GM23338 (cell line): ENCODE data around the gene RDH5. TPM values are rescaled to one million over a fixed set of nuclear protein-coding genes. Genes with fewer than 3 reads are reported as not detected.

Experiments
- ATAC-seq: fragments of 200-7000 bp; cut with Tn5 transposase; 3 replicates; pipeline ENCODE4 v1.9.1; 2020
- DNase-seq: peaks from one replicate; pipeline ENCODE4 v3.0.0-alpha.2; 2015; ENCODE audit warnings: low spot score
- H2AFZ ChIP-seq: fragments of 200-600 bp; sonication (generic); 2 replicates; pipeline ENCODE4 v1.8.0; 2016; ENCODE audit warnings: antibody characterized with exemption, mild to moderate bottlenecking, moderate library complexity
- H3F3A ChIP-seq: fragments of 200-600 bp; sonication (generic); replicated peaks from 2 replicates; pipeline ENCODE4 v1.8.0; 2017; ENCODE audit warnings: antibody characterized with exemption, mixed run types, low read depth
- H3K27ac ChIP-seq: fragments of 200-600 bp; sonication (generic); 2 replicates; pipeline ENCODE4 v1.6.1; 2016; ENCODE audit warnings: low read depth
- H3K27me3 ChIP-seq: fragments of 200-600 bp; sonication (generic); 2 replicates; pipeline ENCODE4 v1.8.0; 2016; ENCODE audit warnings: mild to moderate bottlenecking, mixed run types, moderate library complexity; ENCODE audit not compliant: insufficient read depth
- H3K36me3 ChIP-seq: fragments of 200-600 bp; sonication (generic); 2 replicates; pipeline ENCODE4 v1.8.0; 2016; ENCODE audit warnings: mild to moderate bottlenecking; ENCODE audit not compliant: insufficient read depth
- H3K4me1 ChIP-seq: fragments of 200-600 bp; sonication (generic); 2 replicates; pipeline ENCODE4 v1.8.0; 2016; ENCODE audit warnings: mild to moderate bottlenecking, moderate library complexity; ENCODE audit not compliant: insufficient read depth
- H3K4me2 ChIP-seq: fragments of 200-600 bp; sonication (generic); 2 replicates; pipeline ENCODE4 v1.7.1; 2017; ENCODE audit warnings: mixed run types
- H3K4me3 ChIP-seq: fragments of 200-600 bp; sonication (generic); 2 replicates; pipeline ENCODE4 v1.6.1; 2016; ENCODE audit warnings: mixed run types
- H3K79me2 ChIP-seq: fragments of 200-600 bp; sonication (generic); replicated peaks from 2 replicates; pipeline ENCODE4 v1.8.0; 2017; ENCODE audit warnings: mild to moderate bottlenecking; ENCODE audit not compliant: insufficient read depth
- H3K9me2 ChIP-seq: fragments of 200-600 bp; sonication (generic); 2 replicates; pipeline ENCODE4 v1.8.0; 2017; ENCODE audit not compliant: insufficient read depth
- H4K20me1 ChIP-seq: fragments of 200-600 bp; sonication (generic); replicated peaks from 2 replicates; pipeline ENCODE4 v1.8.0; 2017; ENCODE audit warnings: mild to moderate bottlenecking; ENCODE audit not compliant: insufficient read depth
- H3K27ac Mint-ChIP-seq: 2 replicates; pipeline ENCODE4 v1.8.0; 2020; ENCODE audit warnings: inconsistent platforms, mild to moderate bottlenecking, moderate library complexity, mixed read lengths
- H3K27me3 Mint-ChIP-seq: 3 replicates; pipeline ENCODE4 v1.8.0; 2022; ENCODE audit warnings: low read depth, mild to moderate bottlenecking, moderate library complexity, mixed read lengths, inconsistent platforms; ENCODE audit not compliant: insufficient read depth, poor library complexity
- H3K36me3 Mint-ChIP-seq: 3 replicates; pipeline ENCODE4 v1.8.0; 2021; ENCODE audit warnings: low read depth, mild to moderate bottlenecking, inconsistent platforms, moderate library complexity, mixed read lengths
- H3K4me1 Mint-ChIP-seq: 3 replicates; pipeline ENCODE4 v1.8.0; 2020; ENCODE audit warnings: mild to moderate bottlenecking, inconsistent platforms, mixed read lengths
- H3K4me3 Mint-ChIP-seq: 3 replicates; pipeline ENCODE4 v1.8.0; 2021; ENCODE audit warnings: moderate library complexity, mild to moderate bottlenecking, inconsistent platforms, mixed read lengths
- H3K9me3 Mint-ChIP-seq: 3 replicates; pipeline ENCODE4 v1.8.0; 2020; ENCODE audit warnings: moderate library complexity, mild to moderate bottlenecking, inconsistent platforms, mixed read lengths
- CREB1 ChIP-seq: fragments of 250-450 bp; sonication (Bioruptor Pico); IDR thresholded peaks from 2 replicates; pipeline ENCODE4 v1.5.0; 2020; ENCODE audit warnings: low read depth, mild to moderate bottlenecking, moderate library complexity
- EZH2 ChIP-seq: fragments of 200-600 bp; sonication (generic); IDR thresholded peaks from one replicate; pipeline ENCODE4 v1.8.0; 2017; ENCODE audit warnings: antibody characterized with exemption, mild to moderate bottlenecking, low read depth; ENCODE audit not compliant: unreplicated experiment
- NANOG ChIP-seq: IDR thresholded peaks from 2 replicates; pipeline ENCODE4 v1.6.1; 2016; ENCODE audit warnings: antibody characterized with exemption, borderline replicate concordance
- POLR2AphosphoS5 ChIP-seq: IDR thresholded peaks from 2 replicates; pipeline ENCODE4 v1.6.1; 2016; ENCODE audit warnings: antibody characterized with exemption, low read depth
- STAT1 ChIP-seq: IDR thresholded peaks from one replicate; pipeline ENCODE4 v1.6.1; 2016; ENCODE audit warnings: antibody characterized with exemption; ENCODE audit not compliant: unreplicated experiment
- polyA plus RNA-seq: library from polyadenylated mRNA; unstranded; fragments of >200 nt; fragmentation: Nextera tagmentation; extraction: Ambion mirVana; gene quantifications from 2 replicates; pipeline ENCODE4 v1.2.1, GENCODE V29; 2016
- total RNA-seq: library from RNA; depleted of rRNA; stranded (reverse); fragments of >200 nt; shearing (Covaris generic); gene quantifications from 2 replicates; pipeline ENCODE4 v1.2.3, GENCODE V29; 2014
- TF ChIP-seq, protein P1 (sequence below): IDR thresholded peaks from 2 replicates; pipeline ENCODE4 v1.6.1; 2016; ENCODE audit warnings: antibody characterized with exemption
- TF ChIP-seq, protein P2 (sequence below): fragments of 250-450 bp; sonication (Bioruptor Pico); IDR thresholded peaks from 2 replicates; pipeline ENCODE4 v1.5.0; 2020; ENCODE audit warnings: mild to moderate bottlenecking, moderate library complexity
- TF ChIP-seq, protein P3 (sequence below), 2 experiments: fragments of 200-600 bp in 1 of 2; sonication (generic) in 1 of 2; conservative IDR thresholded peaks; 2 replicates each; pipeline versions ENCODE4 v1.5.1 to v1.6.1; 2016 to 2017; ENCODE audit warnings: antibody characterized with exemption in 2 of 2, low read depth in 2 of 2, mild to moderate bottlenecking in 2 of 2, moderate library complexity in 1 of 2
- TF ChIP-seq, protein P4 (sequence below): IDR thresholded peaks from one replicate; pipeline ENCODE4 v1.6.1; 2018; ENCODE audit warnings: antibody characterized with exemption; ENCODE audit not compliant: unreplicated experiment

The RDH5 gene
- total and polyA plus RNA-seq, 2 experiments from 2014 or later: 3.9 to 7.5 TPM

DNA sequence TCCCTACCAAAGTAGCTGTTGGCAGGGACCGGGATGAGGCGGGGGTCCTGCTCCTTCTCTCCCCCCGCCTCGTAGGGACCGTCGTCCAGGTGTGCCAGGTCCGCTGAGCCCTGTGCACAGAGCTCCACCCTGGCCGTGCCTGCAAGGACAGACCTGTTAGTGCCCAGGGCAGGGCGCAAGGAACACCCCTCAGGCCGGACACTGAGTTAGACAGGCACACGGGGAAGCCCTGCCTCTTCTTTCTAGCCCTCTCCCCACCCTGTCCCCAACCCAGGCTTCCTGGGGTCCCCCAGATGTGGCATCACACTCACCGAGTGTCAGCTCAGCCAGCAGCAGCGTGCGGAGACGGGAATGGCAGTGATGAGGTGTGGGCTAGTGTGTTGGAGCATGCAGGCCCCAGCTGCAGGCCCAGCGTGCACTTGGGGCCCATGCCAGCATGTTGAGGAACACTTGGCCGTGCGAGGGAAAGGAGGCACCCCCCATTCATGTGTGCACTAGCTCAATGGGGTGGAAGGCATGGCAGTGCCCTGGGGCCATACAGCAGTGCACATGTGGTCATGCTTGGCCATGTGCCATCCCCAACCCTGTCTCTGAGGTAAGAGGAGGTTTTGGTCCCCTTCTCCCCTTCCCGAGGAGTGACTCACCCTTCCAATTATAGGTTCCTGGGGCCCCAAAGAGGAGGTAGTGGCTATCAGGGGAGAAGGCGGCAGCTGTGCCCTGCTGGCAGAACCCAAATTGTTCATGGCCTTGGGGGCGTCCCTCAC is 19.8 kb upstream of the RDH5 start:
- Mint-ChIP-seq H3K36me3 (peaks cover 11% of the 10 kb centered on the region; the same call in 2 of the 3 replicates), H3K27ac (no peak overlapping the region; the same call in 1 of the 2 replicates), H3K4me1 (peaks cover 9% of the 10 kb centered on the region), H3K27me3 (peaks cover 8% of the 10 kb centered on the region), H3K9me3 (no peaks in the 10 kb centered on the region), H3K4me3 (no peak overlapping the region)
- no peaks in the 10 kb centered on the region for H3K27me3 ChIP-seq
- no peak for ATAC-seq
- no peak overlapping the region for H2AFZ ChIP-seq
- no peak overlapping the region for H3K27ac ChIP-seq
- no peaks in the 10 kb centered on the region for H3K9me2 ChIP-seq
- DNase-seq: no peak
- H3K4me1 ChIP-seq: peaks cover 4% of the 10 kb centered on the region
- TF ChIP-seq, protein P1, sequence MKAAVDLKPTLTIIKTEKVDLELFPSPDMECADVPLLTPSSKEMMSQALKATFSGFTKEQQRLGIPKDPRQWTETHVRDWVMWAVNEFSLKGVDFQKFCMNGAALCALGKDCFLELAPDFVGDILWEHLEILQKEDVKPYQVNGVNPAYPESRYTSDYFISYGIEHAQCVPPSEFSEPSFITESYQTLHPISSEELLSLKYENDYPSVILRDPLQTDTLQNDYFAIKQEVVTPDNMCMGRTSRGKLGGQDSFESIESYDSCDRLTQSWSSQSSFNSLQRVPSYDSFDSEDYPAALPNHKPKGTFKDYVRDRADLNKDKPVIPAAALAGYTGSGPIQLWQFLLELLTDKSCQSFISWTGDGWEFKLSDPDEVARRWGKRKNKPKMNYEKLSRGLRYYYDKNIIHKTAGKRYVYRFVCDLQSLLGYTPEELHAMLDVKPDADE: no peak
- TF ChIP-seq EZH2 (no peak), NANOG (no peak), STAT1 (no peak), POLR2AphosphoS5 (no peak), CREB1 (CRISPR knock-in tag) (no peak)
- TF ChIP-seq, protein P2, sequence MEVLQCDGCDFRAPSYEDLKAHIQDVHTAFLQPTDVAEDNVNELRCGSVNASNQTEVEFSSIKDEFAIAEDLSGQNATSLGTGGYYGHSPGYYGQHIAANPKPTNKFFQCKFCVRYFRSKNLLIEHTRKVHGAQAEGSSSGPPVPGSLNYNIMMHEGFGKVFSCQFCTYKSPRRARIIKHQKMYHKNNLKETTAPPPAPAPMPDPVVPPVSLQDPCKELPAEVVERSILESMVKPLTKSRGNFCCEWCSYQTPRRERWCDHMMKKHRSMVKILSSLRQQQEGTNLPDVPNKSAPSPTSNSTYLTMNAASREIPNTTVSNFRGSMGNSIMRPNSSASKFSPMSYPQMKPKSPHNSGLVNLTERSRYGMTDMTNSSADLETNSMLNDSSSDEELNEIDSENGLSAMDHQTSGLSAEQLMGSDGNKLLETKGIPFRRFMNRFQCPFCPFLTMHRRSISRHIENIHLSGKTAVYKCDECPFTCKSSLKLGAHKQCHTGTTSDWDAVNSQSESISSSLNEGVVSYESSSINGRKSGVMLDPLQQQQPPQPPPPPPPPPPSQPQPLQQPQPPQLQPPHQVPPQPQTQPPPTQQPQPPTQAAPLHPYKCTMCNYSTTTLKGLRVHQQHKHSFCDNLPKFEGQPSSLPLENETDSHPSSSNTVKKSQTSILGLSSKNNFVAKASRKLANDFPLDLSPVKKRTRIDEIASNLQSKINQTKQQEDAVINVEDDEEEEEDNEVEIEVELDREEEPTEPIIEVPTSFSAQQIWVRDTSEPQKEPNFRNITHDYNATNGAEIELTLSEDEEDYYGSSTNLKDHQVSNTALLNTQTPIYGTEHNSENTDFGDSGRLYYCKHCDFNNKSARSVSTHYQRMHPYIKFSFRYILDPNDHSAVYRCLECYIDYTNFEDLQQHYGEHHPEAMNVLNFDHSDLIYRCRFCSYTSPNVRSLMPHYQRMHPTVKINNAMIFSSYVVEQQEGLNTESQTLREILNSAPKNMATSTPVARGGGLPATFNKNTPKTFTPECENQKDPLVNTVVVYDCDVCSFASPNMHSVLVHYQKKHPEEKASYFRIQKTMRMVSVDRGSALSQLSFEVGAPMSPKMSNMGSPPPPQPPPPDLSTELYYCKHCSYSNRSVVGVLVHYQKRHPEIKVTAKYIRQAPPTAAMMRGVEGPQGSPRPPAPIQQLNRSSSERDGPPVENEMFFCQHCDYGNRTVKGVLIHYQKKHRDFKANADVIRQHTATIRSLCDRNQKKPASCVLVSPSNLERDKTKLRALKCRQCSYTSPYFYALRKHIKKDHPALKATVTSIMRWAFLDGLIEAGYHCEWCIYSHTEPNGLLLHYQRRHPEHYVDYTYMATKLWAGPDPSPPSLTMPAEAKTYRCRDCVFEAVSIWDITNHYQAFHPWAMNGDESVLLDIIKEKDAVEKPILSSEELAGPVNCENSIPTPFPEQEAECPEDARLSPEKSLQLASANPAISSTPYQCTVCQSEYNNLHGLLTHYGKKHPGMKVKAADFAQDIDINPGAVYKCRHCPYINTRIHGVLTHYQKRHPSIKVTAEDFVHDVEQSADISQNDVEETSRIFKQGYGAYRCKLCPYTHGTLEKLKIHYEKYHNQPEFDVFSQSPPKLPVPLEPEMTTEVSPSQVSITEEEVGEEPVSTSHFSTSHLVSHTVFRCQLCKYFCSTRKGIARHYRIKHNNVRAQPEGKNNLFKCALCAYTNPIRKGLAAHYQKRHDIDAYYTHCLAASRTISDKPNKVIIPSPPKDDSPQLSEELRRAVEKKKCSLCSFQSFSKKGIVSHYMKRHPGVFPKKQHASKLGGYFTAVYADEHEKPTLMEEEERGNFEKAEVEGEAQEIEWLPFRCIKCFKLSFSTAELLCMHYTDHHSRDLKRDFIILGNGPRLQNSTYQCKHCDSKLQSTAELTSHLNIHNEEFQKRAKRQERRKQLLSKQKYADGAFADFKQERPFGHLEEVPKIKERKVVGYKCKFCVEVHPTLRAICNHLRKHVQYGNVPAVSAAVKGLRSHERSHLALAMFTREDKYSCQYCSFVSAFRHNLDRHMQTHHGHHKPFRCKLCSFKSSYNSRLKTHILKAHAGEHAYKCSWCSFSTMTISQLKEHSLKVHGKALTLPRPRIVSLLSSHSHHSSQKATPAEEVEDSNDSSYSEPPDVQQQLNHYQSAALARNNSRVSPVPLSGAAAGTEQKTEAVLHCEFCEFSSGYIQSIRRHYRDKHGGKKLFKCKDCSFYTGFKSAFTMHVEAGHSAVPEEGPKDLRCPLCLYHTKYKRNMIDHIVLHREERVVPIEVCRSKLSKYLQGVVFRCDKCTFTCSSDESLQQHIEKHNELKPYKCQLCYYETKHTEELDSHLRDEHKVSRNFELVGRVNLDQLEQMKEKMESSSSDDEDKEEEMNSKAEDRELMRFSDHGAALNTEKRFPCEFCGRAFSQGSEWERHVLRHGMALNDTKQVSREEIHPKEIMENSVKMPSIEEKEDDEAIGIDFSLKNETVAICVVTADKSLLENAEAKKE (CRISPR knock-in tag): no peak
- TF ChIP-seq, protein P3, sequence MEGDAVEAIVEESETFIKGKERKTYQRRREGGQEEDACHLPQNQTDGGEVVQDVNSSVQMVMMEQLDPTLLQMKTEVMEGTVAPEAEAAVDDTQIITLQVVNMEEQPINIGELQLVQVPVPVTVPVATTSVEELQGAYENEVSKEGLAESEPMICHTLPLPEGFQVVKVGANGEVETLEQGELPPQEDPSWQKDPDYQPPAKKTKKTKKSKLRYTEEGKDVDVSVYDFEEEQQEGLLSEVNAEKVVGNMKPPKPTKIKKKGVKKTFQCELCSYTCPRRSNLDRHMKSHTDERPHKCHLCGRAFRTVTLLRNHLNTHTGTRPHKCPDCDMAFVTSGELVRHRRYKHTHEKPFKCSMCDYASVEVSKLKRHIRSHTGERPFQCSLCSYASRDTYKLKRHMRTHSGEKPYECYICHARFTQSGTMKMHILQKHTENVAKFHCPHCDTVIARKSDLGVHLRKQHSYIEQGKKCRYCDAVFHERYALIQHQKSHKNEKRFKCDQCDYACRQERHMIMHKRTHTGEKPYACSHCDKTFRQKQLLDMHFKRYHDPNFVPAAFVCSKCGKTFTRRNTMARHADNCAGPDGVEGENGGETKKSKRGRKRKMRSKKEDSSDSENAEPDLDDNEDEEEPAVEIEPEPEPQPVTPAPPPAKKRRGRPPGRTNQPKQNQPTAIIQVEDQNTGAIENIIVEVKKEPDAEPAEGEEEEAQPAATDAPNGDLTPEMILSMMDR (conservative IDR thresholded peaks at IDR 0.05; ENCODE audit: low read depth in 2 of 2): no peak
- TF ChIP-seq, protein P4, sequence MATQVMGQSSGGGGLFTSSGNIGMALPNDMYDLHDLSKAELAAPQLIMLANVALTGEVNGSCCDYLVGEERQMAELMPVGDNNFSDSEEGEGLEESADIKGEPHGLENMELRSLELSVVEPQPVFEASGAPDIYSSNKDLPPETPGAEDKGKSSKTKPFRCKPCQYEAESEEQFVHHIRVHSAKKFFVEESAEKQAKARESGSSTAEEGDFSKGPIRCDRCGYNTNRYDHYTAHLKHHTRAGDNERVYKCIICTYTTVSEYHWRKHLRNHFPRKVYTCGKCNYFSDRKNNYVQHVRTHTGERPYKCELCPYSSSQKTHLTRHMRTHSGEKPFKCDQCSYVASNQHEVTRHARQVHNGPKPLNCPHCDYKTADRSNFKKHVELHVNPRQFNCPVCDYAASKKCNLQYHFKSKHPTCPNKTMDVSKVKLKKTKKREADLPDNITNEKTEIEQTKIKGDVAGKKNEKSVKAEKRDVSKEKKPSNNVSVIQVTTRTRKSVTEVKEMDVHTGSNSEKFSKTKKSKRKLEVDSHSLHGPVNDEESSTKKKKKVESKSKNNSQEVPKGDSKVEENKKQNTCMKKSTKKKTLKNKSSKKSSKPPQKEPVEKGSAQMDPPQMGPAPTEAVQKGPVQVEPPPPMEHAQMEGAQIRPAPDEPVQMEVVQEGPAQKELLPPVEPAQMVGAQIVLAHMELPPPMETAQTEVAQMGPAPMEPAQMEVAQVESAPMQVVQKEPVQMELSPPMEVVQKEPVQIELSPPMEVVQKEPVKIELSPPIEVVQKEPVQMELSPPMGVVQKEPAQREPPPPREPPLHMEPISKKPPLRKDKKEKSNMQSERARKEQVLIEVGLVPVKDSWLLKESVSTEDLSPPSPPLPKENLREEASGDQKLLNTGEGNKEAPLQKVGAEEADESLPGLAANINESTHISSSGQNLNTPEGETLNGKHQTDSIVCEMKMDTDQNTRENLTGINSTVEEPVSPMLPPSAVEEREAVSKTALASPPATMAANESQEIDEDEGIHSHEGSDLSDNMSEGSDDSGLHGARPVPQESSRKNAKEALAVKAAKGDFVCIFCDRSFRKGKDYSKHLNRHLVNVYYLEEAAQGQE: no peak
- peaks cover 1% of the 10 kb centered on the region; the same call in 1 of the 2 replicates for H4K20me1 ChIP-seq
- H3K36me3 ChIP-seq: no peaks in the 10 kb centered on the region
- H3K4me3 ChIP-seq: no peak overlapping the region
- H3F3A ChIP-seq: no peaks in the 10 kb centered on the region
- no peak overlapping the region for H3K4me2 ChIP-seq
- peaks cover 15% of the 10 kb centered on the region for H3K79me2 ChIP-seq
